NCI-H510A treated with DMSO at 0.1 percent for 48 hours (cell line): ENCODE data around the gene KNTC1.
"Not testable (repeated sequence)": the region's sequence is repeated elsewhere in the genome, so short reads cannot be mapped to it uniquely, and the experiment has no call there.

Experiments
- DNase-seq: peaks from one replicate; lab custom pipeline; 2025; lab: John Stamatoyannopoulos, UW

The KNTC1 gene

DNA sequence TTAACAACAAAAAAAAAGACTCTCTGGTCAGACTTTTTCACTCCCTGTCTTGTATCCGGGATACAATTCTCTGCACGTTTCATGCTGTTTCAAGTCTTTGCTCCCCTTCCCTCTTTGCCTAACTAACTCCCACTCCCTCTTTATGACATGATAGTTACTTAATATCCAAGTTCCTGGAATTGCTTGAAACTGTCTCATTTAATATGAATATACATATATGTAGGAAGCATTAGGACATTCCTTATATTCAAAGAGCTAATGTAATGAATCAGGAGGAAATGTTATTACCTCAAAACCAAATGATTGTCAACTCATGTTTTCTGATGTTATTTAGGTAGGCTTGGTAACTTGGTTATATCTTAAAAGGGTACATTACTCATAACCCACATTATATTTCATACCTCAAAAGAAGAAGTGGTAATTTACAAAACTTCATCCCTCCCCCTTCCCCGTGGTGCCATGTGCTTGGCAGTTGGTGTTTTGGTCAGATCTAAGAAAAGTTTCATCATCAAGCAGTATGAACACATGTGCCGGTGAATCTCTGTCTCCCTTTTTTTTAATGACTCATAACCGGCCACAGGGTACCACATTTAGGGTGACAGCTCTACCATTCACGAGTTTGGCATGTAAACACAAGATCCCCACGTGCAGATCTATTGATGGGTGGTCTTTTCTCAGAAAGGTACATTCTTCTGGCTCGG lies 119.6 kb downstream of the KNTC1 start:
- DNase-seq, result no peak

GRCh38 chr12:122651520-122652224 lies 124.6 kb downstream of the KNTC1 start:
- no peak for DNase-seq

DNA sequence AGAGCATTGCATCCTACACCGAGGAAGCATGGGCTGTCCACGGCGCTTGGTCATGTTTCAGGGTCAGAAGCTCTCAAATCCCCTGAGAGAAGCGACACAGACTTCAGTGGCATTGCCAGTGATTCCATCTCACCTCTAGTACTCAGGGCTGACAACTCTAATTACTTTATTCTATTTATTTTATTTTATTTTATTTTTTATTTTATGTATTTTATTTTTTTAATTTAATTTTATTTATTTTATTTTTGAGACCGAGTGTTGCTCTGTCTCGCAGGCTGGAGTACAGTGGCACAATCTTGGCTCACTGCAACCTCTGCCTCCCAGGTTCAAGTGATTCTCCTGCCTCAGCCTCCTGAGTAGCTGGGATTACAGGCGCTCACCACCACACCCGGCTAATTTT lies 126.2 kb downstream of the KNTC1 start:
- not testable (repeated sequence) for DNase-seq

GRCh38 chr12:122656298-122656697 lies 129.2 kb downstream of the KNTC1 start:
- no peak for DNase-seq

- no peak for DNase-seq
Measured at GRCh38 chr12:122659579-122659978, 132.5 kb downstream of the KNTC1 start.

DNA sequence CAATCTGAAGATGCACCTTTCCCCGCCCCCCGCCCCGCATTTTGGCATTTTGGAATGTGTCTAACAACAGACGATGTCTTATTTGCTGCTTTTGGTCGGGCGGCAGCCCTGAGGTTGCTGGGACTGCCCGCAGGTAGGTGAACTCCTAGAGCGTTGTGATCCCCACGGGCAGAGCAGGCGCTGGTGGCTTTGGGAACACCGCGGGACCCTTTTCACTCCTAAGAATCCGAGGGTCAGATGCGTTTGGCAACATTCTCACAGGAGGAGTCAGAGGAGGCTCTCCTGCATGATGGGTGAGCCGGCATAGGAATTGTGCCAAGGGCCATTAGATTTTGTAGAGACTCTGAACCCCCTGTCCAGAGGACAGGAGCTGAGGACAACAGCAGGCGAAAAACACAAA lies 134.2 kb downstream of the KNTC1 start:
- no peak for DNase-seq

DNA sequence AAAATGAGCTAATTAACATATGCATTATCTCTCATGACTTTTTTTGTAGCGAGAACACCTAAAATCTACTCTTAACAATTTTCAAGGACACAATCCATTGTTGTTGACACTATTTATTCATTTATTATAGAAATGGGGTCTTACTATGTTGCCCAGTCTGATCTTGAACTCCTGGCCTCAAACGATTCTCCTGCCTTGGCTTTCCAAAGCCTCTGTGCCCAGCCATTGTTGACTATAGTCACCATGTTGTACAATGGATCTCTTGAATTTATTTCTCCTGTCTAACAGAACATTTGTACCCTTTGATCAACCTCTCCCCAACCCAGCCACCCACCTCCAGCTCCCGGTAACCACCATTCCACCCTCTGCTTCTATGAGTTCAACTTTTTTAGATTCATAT lies 134.9 kb downstream of the KNTC1 start:
- no peak for DNase-seq

DNA sequence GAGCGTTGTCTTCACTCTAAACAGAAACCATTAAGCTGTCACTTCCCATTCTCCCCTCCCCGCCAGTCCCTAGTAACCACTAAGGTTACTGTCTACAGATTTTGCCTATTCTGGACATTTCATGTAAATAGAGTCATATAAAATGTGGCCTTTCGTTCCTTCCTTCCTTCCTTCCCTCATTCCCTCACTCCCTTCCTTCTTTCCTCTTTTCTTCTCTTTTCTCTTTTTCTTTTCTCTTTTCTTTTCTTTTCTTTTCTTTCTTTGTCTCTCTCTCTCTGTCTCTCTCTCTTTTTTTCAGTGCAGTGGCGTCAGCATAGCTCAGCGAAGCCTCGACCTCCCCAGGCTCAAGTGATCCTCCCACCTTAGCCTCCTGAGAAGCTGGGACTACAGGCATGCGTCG lies 138.3 kb downstream of the KNTC1 start:
- no peak for DNase-seq

GRCh38 chr12:122665759-122666158 lies 138.7 kb downstream of the KNTC1 start:
- DNase-seq, result no peak

DNA sequence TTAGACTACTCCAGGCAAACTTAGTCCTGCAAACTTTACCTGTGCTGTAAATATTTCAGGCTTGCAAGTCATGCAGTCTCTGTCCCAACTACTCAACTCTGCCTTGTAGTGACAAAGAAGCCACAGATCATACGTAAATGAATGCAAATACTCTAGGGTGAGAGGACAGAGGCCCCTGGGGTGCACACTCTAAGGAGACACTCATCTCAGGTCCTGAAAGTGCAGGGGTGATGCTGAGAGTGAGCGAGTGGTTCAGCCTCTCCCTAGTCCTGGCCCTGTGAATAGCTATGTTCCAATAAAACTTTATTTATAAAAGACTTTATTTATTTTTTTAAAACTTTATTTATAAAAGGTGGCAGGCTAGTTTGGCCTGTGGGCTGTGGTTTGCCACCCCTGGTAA lies 141.2 kb downstream of the KNTC1 start:
- no peak for DNase-seq

DNA sequence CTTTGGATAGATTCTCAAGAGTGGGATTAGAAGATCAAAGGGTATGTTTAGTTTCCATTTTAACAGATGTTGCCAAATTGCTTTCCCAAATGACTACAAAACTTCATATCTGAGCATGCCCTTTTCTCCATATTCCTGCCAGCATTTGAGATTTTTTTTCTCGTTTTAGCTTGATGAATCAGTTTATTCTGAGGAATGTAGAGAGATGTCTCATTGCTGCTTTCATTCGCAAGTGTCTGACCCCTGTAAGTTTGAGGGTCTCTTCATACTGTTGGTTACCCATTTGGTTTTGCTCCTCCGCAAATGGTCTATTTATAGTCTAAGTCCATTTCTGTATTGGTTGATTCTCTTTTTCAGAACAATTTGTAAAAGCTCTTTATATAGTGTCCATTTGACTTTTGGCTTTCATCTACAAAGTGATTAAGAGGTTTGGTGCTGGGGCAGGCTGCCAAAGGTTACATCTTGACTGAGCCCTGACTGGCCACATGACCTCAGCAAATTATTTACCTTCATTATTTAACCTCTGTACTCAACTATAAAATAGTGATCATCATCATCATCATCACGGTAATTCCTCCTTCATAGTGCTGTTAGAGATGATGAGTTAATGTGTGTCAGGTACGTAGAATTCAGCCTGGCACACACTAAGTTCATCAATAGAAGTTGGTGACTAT lies 142.5 kb downstream of the KNTC1 start:
- DNase-seq, result no peak

GRCh38 chr12:122672515-122672914 lies 145.5 kb downstream of the KNTC1 start:
- DNase-seq, result no peak
